ENCODE results near the gene KIF26B.
A peak's percentile ranks its signal among the peaks of the same experiment; 100 is the strongest.

The KIF26B gene

DNA sequence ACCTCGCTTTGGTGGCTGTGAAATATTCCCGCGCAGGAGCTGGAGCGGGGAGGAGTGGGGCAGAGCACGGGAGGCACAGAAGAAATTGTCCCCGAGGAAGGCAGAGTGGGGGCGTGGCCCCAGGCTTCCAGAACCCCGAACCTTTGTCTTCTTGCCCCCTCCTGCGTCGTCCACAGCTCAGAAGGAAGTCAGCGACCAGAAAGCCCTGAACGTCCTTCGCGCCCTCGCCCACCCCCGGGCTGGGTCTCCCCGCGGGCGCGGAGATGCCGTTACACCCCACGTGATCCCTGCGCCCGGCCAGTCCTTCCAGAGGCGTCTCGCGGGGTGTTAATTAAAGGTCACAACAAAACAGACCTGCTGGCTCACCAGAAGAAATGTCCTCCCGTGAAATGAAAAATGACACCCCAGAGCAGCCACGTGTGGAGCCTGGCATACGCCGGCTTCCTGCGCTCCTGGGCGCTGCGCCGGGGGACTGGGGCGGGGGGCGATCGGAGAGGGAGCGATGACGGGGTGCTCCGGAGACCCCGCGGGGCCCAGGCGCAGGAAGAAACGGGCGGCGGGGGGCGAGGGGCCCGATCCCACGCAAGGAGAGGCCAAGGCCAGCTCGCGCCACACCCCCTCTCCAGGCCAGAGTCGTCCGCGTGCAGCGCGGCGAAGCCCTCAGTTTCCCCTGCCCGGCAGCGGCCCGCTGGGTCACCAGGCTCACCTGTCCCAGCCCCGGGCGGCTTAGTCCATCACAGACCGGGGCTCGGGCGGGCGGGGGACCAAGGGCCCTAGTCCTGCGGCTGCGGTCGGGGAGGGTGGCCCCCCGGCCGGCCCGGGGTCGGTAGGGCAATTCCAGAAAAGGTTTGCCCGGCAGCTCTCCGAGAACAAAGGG is 995 bp upstream of the KIF26B start:
- no peak for DNase-seq (ENCODE audit: low read depth, low spot score)
- Histone ChIP-seq H3K27me3 (ENCODE audit: insufficient read depth, insufficient read length) (peaks cover 41% of the 10 kb centered on the region), H3K36me3 (ENCODE audit: insufficient read depth, insufficient read length, low read length) (peaks cover 4% of the 10 kb centered on the region), H3K4me1 (ENCODE audit: insufficient read depth, insufficient read length) (peaks cover 4% of the 10 kb centered on the region), H3K4me3 (ENCODE audit: insufficient read length, low read depth) (peak overlapping the region; percentile 77), H3K9me3 (ENCODE audit: insufficient read depth, low read length) (peaks cover 12% of the 10 kb centered on the region), H3K9ac (ENCODE audit: insufficient read length, low read depth) (peak overlapping the region; percentile 87)
- TF ChIP-seq YY1 (IDR thresholded peaks at IDR 0.05; ENCODE audit: insufficient read depth, insufficient read length), result no peak
- TF ChIP-seq SUZ12 (IDR thresholded peaks at IDR 0.05; ENCODE audit: extremely low read depth, insufficient read depth, insufficient read length), result no peak
- TF ChIP-seq ZNF274 (IDR thresholded peaks at IDR 0.05; ENCODE audit: low read depth, low read length), result no peak

- TF ChIP-seq YY1 (IDR thresholded peaks at IDR 0.05; ENCODE audit: insufficient read depth, insufficient read length), result no peak
- Histone ChIP-seq H3K9me3 (ENCODE audit: insufficient read depth, low read length) (peaks cover 29% of the 10 kb centered on the region), H3K9ac (ENCODE audit: insufficient read length, low read depth) (peak overlapping the region; percentile 87), H3K36me3 (ENCODE audit: insufficient read depth, insufficient read length, low read length) (peaks cover 4% of the 10 kb centered on the region), H3K27me3 (ENCODE audit: insufficient read depth, insufficient read length) (peaks cover 41% of the 10 kb centered on the region), H3K4me1 (ENCODE audit: insufficient read depth, insufficient read length) (peaks cover 4% of the 10 kb centered on the region), H3K4me3 (ENCODE audit: insufficient read length, low read depth) (peak overlapping the region; percentile 77)
- DNase-seq (ENCODE audit: low read depth, low spot score), result no peak
Observed at GRCh38 chr1:245155272-245156040, 671 bp downstream of the KIF26B start.

GRCh38 chr1:245156041-245156735 is 1.4 kb downstream of the KIF26B start:
- no peak for TF ChIP-seq YY1 (IDR thresholded peaks at IDR 0.05; ENCODE audit: insufficient read depth, insufficient read length)
- no peak for TF ChIP-seq SUZ12 (IDR thresholded peaks at IDR 0.05; ENCODE audit: extremely low read depth, insufficient read depth, insufficient read length)
- Histone ChIP-seq H3K36me3 (ENCODE audit: insufficient read depth, insufficient read length, low read length) (peaks cover 4% of the 10 kb centered on the region), H3K27me3 (ENCODE audit: insufficient read depth, insufficient read length) (peaks cover 41% of the 10 kb centered on the region), H3K4me1 (ENCODE audit: insufficient read depth, insufficient read length) (peaks cover 4% of the 10 kb centered on the region), H3K9me3 (ENCODE audit: insufficient read depth, low read length) (peaks cover 31% of the 10 kb centered on the region), H3K9ac (ENCODE audit: insufficient read length, low read depth) (peak overlapping the region; percentile 87), H3K4me3 (ENCODE audit: insufficient read length, low read depth) (peak overlapping the region; percentile 77)
- peak; percentile 89 for DNase-seq (ENCODE audit: low read depth, low spot score)

DNA sequence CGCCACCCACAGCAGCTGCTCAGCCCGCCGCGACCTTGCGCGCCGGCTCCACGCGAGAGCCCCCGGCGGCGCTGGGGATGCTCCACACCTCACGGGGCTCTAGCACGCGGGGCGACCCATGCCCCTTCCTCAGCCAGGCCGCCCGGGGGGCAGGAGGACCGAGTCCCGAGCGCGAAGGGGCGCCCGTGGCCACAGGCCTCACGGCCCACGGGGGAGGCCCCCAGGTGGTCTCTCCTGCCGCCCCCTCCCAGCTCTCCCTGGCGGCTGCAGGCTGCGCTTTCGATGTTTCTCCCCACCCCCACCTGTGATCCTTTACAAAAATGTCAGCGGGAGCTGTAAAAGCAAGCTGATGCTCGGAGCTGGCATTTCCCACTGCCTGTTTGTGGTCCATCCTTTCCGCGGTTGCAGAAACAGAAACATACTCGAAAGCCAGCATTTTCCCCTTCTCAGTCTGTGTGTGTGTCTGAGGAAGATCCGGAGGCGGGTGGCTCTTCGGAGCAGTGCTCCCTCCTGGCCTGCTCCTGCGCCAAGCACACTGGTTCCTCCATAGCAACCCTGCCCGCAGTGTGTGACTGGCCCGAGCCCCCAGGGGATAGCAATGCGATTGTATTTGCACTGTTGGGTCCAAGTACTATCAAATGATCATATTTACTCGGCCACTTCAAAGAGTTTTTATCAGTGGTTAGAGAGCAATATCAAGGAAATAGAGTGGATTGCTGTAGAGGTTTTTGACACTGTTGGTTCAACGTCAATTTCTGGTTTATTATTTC is 2.1 kb downstream of the KIF26B start:
- no peak for TF ChIP-seq SUZ12 (IDR thresholded peaks at IDR 0.05; ENCODE audit: extremely low read depth, insufficient read depth, insufficient read length)
- TF ChIP-seq ZNF274 (IDR thresholded peaks at IDR 0.05; ENCODE audit: low read depth, low read length), result no peak
- no peak for TF ChIP-seq YY1 (IDR thresholded peaks at IDR 0.05; ENCODE audit: insufficient read depth, insufficient read length)
- Histone ChIP-seq H3K4me3 (ENCODE audit: insufficient read length, low read depth) (peak overlapping the region; percentile 77), H3K9ac (ENCODE audit: insufficient read length, low read depth) (peak overlapping the region; percentile 87), H3K27me3 (ENCODE audit: insufficient read depth, insufficient read length) (peaks cover 41% of the 10 kb centered on the region), H3K9me3 (ENCODE audit: insufficient read depth, low read length) (peaks cover 31% of the 10 kb centered on the region), H3K4me1 (ENCODE audit: insufficient read depth, insufficient read length) (peaks cover 4% of the 10 kb centered on the region), H3K36me3 (ENCODE audit: insufficient read depth, insufficient read length, low read length) (peaks cover 4% of the 10 kb centered on the region)
- DNase-seq (ENCODE audit: low read depth, low spot score), result no peak

DNA sequence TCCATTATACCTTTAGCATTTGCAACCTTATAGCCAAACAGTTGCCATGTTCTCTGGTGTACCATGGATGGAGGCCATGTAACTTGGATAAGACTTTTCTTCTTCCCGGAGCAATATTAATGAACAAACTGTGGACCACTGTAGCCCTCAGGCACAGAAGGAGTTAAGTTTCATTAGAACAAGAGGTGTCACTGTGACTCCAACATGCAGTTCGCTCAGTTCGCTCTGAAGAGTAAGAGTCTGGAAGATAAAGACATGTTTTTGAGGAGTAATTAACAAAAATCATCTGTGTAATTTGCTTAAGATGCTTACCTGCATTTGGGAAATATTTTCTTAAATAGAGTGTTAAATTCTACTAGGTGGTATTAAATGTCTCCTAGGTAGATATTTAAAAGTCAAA is 4.1 kb downstream of the KIF26B start:
- H3K27me3 ChIP-seq (ENCODE audit: insufficient read depth, insufficient read length), result peaks cover 30% of the 10 kb centered on the region

DNA sequence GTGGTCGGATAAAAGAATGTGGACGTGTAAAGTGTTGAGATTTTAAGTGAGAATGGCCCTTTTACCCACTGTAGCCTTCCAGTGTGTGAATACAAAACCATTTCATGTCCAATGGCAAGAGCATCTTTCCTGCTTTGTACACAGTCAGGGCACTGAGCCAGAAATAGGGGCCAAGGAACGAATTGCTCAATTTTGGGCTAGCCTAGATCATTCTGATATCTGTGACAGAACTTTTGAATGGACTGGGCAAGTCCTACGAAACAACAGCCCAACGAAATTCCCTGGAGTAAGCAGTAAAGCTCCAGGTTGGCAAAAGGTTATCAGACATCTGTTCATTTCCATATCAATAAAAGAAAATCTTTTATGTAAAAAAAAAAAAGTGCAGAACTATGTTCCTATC is 5.5 kb downstream of the KIF26B start:
- Histone ChIP-seq H3K4me3 (ENCODE audit: insufficient read length, low read depth) (no peak overlapping the region), H3K27me3 (ENCODE audit: insufficient read depth, insufficient read length) (peaks cover 16% of the 10 kb centered on the region), H3K36me3 (ENCODE audit: insufficient read depth, insufficient read length, low read length) (peaks cover 4% of the 10 kb centered on the region), H3K4me1 (ENCODE audit: insufficient read depth, insufficient read length) (no peaks in the 10 kb centered on the region), H3K9ac (ENCODE audit: insufficient read length, low read depth) (no peak overlapping the region), H3K9me3 (ENCODE audit: insufficient read depth, low read length) (peaks cover 31% of the 10 kb centered on the region)
- DNase-seq (ENCODE audit: low read depth, low spot score), result no peak
- TF ChIP-seq YY1 (IDR thresholded peaks at IDR 0.05; ENCODE audit: insufficient read depth, insufficient read length) (no peak), ZNF274 (IDR thresholded peaks at IDR 0.05; ENCODE audit: low read depth, low read length) (no peak), SUZ12 (IDR thresholded peaks at IDR 0.05; ENCODE audit: extremely low read depth, insufficient read depth, insufficient read length) (no peak)

More for the DNA sequence above, 4.1 kb downstream of the KIF26B start:
- no peaks in the 10 kb centered on the region for H3K4me1 ChIP-seq (ENCODE audit: insufficient read depth, insufficient read length)
- H3K36me3 ChIP-seq (ENCODE audit: insufficient read depth, insufficient read length, low read length), result peaks cover 4% of the 10 kb centered on the region
- H3K4me3 ChIP-seq (ENCODE audit: insufficient read length, low read depth), result no peak overlapping the region
- H3K9ac ChIP-seq (ENCODE audit: insufficient read length, low read depth), result no peak overlapping the region
- TF ChIP-seq YY1 (IDR thresholded peaks at IDR 0.05; ENCODE audit: insufficient read depth, insufficient read length) (no peak), SUZ12 (IDR thresholded peaks at IDR 0.05; ENCODE audit: extremely low read depth, insufficient read depth, insufficient read length) (no peak), ZNF274 (IDR thresholded peaks at IDR 0.05; ENCODE audit: low read depth, low read length) (no peak)
- H3K9me3 ChIP-seq (ENCODE audit: insufficient read depth, low read length), result peaks cover 31% of the 10 kb centered on the region
- DNase-seq (ENCODE audit: low read depth, low spot score), result no peak

Measured in NT2/D1 (cell line).